Vagina (tissue), 2 donors: ENCODE data around the gene SLC25A40.

Experiments
- POLR2A ChIP-seq, 2 donors: fragments of 450-650 bp; IDR thresholded peaks; one replicate each; pipeline ENCODE4 v1.6.1; 2017; ENCODE audit warnings: antibody characterized with exemption in 2 of 2, mild to moderate bottlenecking in 2 of 2, moderate library complexity in 2 of 2
- POLR2AphosphoS5 ChIP-seq, 2 donors: sonication (generic); formaldehyde crosslinking; IDR thresholded peaks; one replicate each; pipeline ENCODE4 v1.9.0; 2017; ENCODE audit warnings: antibody characterized with exemption in 2 of 2, mild to moderate bottlenecking in 2 of 2, low read depth in 1 of 2; ENCODE audit not compliant: insufficient read depth in 1 of 2

DNA sequence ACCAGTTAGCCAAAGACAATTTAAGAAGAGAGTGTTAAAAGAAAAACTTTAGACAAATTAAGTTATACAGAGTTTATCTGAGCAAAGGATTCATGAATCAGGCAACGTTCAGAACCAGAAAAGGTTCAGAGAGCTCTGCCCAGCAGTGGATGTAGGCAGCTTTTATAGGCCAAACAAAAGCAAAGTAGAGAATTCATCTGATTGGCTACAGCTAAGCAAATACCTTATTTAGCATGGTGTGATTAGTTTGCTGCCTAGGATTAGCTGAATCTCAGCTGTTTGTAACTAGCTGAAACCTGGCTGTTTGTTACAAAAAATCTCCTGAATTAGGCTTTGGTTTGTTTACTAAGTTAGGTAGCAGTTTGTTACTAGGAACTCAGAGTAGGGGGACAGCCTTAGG lies 66.0 kb downstream of the SLC25A40 start:
- TF ChIP-seq POLR2AphosphoS5 (IDR thresholded peaks at IDR 0.05; ENCODE audit: insufficient read depth in 1 of 2, low read depth in 1 of 2) (no peak), POLR2A (IDR thresholded peaks at IDR 0.05) (no peak)
